GM12864 (cell line): ENCODE results near the gene QRFP.
"Not testable (repeated sequence)": the region's sequence is repeated elsewhere in the genome, so short reads cannot be mapped to it uniquely, and the experiment has no call there.

Experiments used
- DNase-seq: peaks from one replicate; pipeline ENCODE4 v3.0.0-alpha.2; 2011; ENCODE audit warnings: low read depth
- H3K4me3 ChIP-seq: 2 replicates; pipeline ENCODE4 v1.5.1; 2011; ENCODE audit warnings: mild to moderate bottlenecking, low read depth, low read length, control low read depth
- CTCF ChIP-seq: IDR thresholded peaks from 2 replicates; pipeline ENCODE4 v1.5.1; 2011; ENCODE audit warnings: low read depth, mild to moderate bottlenecking, moderate library complexity, low read length, control low read depth, inconsistent platforms; ENCODE audit errors: missing control alignments

QRFP gene

GRCh38 chr9:130857864-130858738 lies 38.5 kb downstream of the QRFP start:
- no peak overlapping the region for H3K4me3 ChIP-seq
- DNase-seq: no peak
- TF ChIP-seq CTCF: no peak

- no peak for TF ChIP-seq CTCF
- no peak overlapping the region for H3K4me3 ChIP-seq
- no peak for DNase-seq
Measured at GRCh38 chr9:130856474-130856873, 40.1 kb downstream of the QRFP start.

- no peak for DNase-seq
- TF ChIP-seq CTCF: no peak
- no peak overlapping the region for H3K4me3 ChIP-seq
Measured at GRCh38 chr9:130854835-130855234, 41.8 kb downstream of the QRFP start.

GRCh38 chr9:130854092-130854491 lies 42.5 kb downstream of the QRFP start:
- H3K4me3 ChIP-seq: no peak overlapping the region
- no peak for TF ChIP-seq CTCF
- no peak for DNase-seq

- no peak for TF ChIP-seq CTCF
- H3K4me3 ChIP-seq: no peak overlapping the region
- DNase-seq: no peak
Measured at GRCh38 chr9:130852801-130853200, 43.8 kb downstream of the QRFP start.

GRCh38 chr9:130849356-130849755 lies 47.3 kb downstream of the QRFP start:
- H3K4me3 ChIP-seq: no peak overlapping the region
- DNase-seq: no peak
- no peak for TF ChIP-seq CTCF

- DNase-seq, H3K4me3 ChIP-seq: not testable (repeated sequence)
Measured at GRCh38 chr9:130848514-130848913, 48.1 kb downstream of the QRFP start.
